GM12875 (cell line): ENCODE measurements around the gene ACTN1.

Experiments
- H3K4me3 ChIP-seq: one replicate; pipeline ENCODE4 v1.5.1; 2011; ENCODE audit warnings: low read depth, low read length, control low read depth
- TF ChIP-seq, protein P1 (sequence below): IDR thresholded peaks from 2 replicates; pipeline ENCODE4 v1.5.1; 2011; ENCODE audit warnings: low read depth, mild to moderate bottlenecking, control low read depth, inconsistent platforms, low read length, moderate library complexity, borderline replicate concordance; ENCODE audit not compliant: insufficient read depth

The ACTN1 gene

DNA sequence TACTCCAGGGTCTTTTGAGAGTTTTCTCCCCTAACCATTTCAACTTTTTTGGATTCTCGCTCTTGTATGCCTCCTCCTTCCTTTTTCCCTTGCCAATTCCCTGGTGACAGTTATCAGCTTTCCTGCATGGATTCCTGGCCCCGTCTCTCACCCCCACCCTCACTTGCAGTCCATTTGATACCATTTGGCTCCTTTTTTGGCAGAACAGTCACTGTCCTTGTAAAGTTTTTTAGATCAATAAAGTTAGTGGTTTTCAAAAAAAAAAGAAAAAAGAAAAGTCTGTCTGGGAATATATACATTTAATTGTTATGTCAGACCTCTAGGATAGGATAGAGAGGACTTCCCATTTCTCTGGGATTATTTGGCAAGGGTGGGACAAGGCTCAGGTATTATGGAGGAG is 42.1 kb downstream of the ACTN1 start:
- TF ChIP-seq, protein P1, sequence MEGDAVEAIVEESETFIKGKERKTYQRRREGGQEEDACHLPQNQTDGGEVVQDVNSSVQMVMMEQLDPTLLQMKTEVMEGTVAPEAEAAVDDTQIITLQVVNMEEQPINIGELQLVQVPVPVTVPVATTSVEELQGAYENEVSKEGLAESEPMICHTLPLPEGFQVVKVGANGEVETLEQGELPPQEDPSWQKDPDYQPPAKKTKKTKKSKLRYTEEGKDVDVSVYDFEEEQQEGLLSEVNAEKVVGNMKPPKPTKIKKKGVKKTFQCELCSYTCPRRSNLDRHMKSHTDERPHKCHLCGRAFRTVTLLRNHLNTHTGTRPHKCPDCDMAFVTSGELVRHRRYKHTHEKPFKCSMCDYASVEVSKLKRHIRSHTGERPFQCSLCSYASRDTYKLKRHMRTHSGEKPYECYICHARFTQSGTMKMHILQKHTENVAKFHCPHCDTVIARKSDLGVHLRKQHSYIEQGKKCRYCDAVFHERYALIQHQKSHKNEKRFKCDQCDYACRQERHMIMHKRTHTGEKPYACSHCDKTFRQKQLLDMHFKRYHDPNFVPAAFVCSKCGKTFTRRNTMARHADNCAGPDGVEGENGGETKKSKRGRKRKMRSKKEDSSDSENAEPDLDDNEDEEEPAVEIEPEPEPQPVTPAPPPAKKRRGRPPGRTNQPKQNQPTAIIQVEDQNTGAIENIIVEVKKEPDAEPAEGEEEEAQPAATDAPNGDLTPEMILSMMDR, result no peak
- no peak overlapping the region for H3K4me3 ChIP-seq

DNA sequence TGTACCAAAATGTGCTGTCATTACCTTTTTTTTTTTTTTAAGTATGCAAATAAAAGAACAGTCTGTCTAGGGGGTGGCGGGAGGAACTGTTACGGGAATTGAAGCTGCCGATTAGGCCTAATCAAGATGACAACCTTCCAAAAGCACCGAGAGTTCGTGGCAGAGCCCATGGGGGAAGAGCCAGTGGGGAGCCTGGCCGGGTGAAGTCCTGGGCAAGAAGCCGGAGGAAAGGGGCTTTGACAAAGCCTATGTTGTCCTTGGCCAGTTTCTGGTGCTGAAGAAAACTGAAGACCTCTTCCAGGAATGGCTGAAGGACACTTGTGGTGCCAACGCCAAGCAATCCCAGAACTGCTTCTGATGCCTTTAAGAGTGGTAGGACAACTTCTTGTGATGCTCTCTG is 42.6 kb downstream of the ACTN1 start:
- TF ChIP-seq, protein P1, result no peak
- H3K4me3 ChIP-seq, result no peak overlapping the region

DNA sequence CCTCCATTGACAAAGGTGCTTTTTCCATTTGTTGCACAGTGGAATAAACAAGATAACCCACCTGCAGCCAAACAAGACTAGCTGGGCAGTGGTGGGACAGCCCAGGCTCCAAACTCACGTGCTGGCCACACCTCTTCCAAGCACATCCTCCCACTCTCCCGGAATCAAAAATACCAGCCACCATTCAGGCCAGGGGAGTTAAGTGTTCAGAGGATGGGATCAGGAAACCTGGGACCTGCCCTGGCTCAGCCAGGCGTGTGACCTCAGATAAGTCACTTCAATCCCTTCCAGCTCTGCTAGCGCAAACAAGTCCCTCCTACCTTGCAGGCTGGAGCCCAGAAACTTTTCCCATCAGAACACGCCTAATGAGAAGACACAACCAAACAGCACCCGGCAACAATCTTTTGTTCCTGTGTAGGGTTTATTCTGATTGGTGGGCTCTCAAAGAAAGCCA is 43.3 kb downstream of the ACTN1 start:
- no peak overlapping the region for H3K4me3 ChIP-seq
- TF ChIP-seq, protein P1, result no peak

DNA sequence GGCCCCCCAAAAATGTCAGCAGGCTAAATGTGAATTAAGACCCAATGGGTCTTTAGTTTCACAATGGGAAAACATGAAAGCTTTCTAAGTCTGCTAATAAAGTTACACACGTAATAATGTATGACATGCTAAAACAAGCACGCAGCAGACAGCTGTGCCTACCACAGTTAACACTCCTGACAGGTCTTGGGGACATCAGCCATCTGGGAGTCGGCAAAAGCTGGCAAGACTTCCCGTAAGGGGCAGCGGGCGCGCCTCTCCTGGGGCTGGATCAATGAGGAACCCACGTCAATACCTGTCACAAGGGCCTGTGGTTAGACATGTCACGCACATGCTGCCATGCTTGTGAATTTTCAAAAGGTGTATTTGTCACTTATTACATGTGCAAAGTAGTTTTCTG is 45.0 kb downstream of the ACTN1 start:
- TF ChIP-seq, protein P1, result no peak
- H3K4me3 ChIP-seq, result no peak overlapping the region

DNA sequence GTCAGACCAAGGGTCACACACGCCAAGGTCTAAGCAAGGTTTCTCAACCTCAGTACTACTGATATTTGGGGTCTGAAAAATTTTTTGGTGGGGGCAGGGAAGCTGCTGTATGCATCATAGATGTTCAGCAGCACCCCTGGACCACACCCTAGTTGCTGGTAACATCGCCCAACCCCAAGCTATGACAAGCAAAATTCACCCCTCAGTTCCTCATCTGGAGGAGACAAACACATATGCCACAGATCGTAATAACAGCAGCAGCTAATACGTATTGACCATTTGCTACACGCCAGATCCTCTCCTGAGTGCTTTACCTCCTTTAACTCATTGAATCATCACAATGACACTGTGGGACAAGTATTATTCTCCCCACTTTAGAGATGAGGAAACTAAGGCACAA is 46.4 kb downstream of the ACTN1 start:
- H3K4me3 ChIP-seq, result no peak overlapping the region
- TF ChIP-seq, protein P1, result no peak

DNA sequence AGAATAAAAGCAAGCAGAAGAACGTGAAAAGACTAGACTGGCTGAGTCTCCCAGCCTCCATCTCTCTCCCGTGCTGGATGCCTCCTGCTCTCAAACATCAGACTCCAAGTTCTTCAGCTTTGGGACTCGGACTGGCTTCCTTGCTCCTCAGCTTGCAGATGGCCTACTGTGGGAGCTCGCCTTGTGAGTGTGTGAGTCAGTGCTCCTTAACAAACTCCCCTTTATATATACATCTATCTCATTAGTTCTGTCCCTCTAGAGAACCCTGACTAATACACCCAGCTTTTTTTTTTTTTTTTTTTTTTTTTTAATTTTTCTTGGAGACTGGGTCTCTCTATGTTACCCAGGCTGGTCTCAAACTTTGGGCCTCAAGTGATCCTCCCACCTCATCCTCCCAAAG is 46.9 kb downstream of the ACTN1 start:
- no peak overlapping the region for H3K4me3 ChIP-seq
- TF ChIP-seq, protein P1, result no peak

DNA sequence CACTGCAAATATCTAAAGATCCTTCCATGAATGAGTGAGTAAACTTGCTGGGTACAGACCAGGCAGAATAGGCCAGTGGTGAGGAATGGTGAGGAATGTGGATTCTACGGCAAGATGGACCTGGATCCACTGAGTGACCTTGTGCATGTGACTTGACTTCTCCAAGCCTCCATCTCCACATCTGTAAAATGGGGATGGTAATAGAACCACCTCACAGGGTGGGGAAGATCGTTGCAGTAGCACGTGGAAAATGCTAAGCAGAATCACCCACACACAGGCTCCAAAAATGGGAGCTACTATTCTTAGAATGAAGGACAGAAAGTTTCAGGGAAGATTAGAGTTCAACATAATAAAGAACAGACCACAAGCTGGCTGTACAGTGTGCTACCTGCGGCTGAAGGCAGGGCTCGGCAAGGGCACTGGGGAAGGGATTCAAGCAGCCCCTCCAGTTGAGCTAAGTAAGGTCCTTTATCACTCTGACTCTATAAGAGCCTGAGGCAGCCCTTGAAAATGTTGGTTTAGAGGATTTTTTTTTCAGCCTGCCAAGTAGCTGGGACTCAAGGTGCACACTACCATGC is 47.5 kb downstream of the ACTN1 start:
- H3K4me3 ChIP-seq, result no peak overlapping the region
- TF ChIP-seq, protein P1, result no peak
